Activated CD4-positive, CD25-positive, alpha-beta regulatory T cell (primary cell): ENCODE measurements around the gene GABRR2.

Source experiments
- DNase-seq, 4 experiments: peaks; one replicate each; lab custom pipeline; 2025; lab: John Stamatoyannopoulos, UW

GABRR2 gene

GRCh38 chr6:89291256-89291819, 23.8 kb downstream of the GABRR2 start:
- no peak for DNase-seq

- DNase-seq: no peak
Observed at GRCh38 chr6:89290401-89291155, 24.5 kb downstream of the GABRR2 start.

- no peak for DNase-seq
Observed at GRCh38 chr6:89289710-89290109, 25.4 kb downstream of the GABRR2 start.

- DNase-seq: no peak
Observed at GRCh38 chr6:89287351-89288028, 27.6 kb downstream of the GABRR2 start.

GRCh38 chr6:89286516-89286915, 28.6 kb downstream of the GABRR2 start:
- no peak for DNase-seq

GRCh38 chr6:89284963-89285735, 29.9 kb downstream of the GABRR2 start:
- no peak for DNase-seq

- no peak for DNase-seq
Observed at GRCh38 chr6:89284081-89284480, 31.0 kb downstream of the GABRR2 start.

GRCh38 chr6:89282749-89283148, 32.4 kb downstream of the GABRR2 start:
- DNase-seq: no peak

GRCh38 chr6:89281779-89282246, 33.3 kb downstream of the GABRR2 start:
- no peak for DNase-seq

GRCh38 chr6:89278956-89279355, 36.1 kb downstream of the GABRR2 start:
- no peak for DNase-seq

GRCh38 chr6:89275900-89276299, 39.2 kb downstream of the GABRR2 start:
- no peak for DNase-seq

- DNase-seq: no peak
Observed at GRCh38 chr6:89273816-89274215, 41.3 kb downstream of the GABRR2 start.

- DNase-seq: no peak
Observed at GRCh38 chr6:89272596-89272995, 42.5 kb downstream of the GABRR2 start.

GRCh38 chr6:89270951-89271721, 44.0 kb downstream of the GABRR2 start:
- no peak for DNase-seq

GRCh38 chr6:89269981-89270380, 45.1 kb downstream of the GABRR2 start:
- no peak for DNase-seq

GRCh38 chr6:89269252-89269651, 45.8 kb downstream of the GABRR2 start:
- no peak for DNase-seq

- no peak for DNase-seq
Observed at GRCh38 chr6:89268776-89269175, 46.3 kb downstream of the GABRR2 start.

- DNase-seq: no peak
Observed at GRCh38 chr6:89267918-89268317, 47.2 kb downstream of the GABRR2 start.

- no peak for DNase-seq
Observed at GRCh38 chr6:89264296-89264695, 50.8 kb downstream of the GABRR2 start.

GRCh38 chr6:89260832-89261231, 54.3 kb downstream of the GABRR2 start:
- DNase-seq: no peak

GRCh38 chr6:89260310-89260709, 54.8 kb downstream of the GABRR2 start:
- no peak for DNase-seq

GRCh38 chr6:89258912-89259311, 56.2 kb downstream of the GABRR2 start:
- no peak for DNase-seq
